Stimulated activated CD8-positive, alpha-beta memory T cell treated with anti-CD3 and anti-CD28 coated beads, Interleukin-7, amount 100 ng/mL, for 1 hour (primary cell): Measurements from ENCODE around the gene RGPD8.

Experiments used
- DNase-seq, 2 donors: peaks; one replicate each; pipeline ENCODE4 v3.0.0-alpha.2; 2020; ENCODE audit warnings: low read depth in 2 of 2

RGPD8 gene

GRCh38 chr2:112335600-112335999 lies 97.8 kb downstream of the RGPD8 start:
- DNase-seq: no peak

- DNase-seq: no peak
Measured at GRCh38 chr2:112332123-112332696, 101.2 kb downstream of the RGPD8 start.

GRCh38 chr2:112322919-112323318 lies 110.5 kb downstream of the RGPD8 start:
- DNase-seq: no peak

GRCh38 chr2:112321375-112322320 lies 111.8 kb downstream of the RGPD8 start:
- DNase-seq: no peak
